Psoas muscle (tissue), 8 donors: ENCODE results near the gene FLNB. TPM values are rescaled to one million over a fixed set of nuclear protein-coding genes. Genes with fewer than 3 reads are reported as not detected.
A peak's percentile ranks its signal among the peaks of the same experiment; 100 is the strongest.

Experiments
- ATAC-seq, 4 donors: fragments of 200-7000 bp; cut with Tn5 transposase; one replicate each; pipeline ENCODE4 v1.9.1; 2020; ENCODE audit warnings: moderate library complexity in 3 of 4, mild to moderate bottlenecking in 2 of 4
- DNase-seq, 2 donors: peaks; one replicate each; pipeline ENCODE4 v3.0.0-alpha.2; 2020
- H3K27ac ChIP-seq: fragments of 200-600 bp; one replicate; pipeline ENCODE4 v1.8.0; 2022
- H3K27me3 ChIP-seq, 3 donors: fragments of 200-600 bp in 1 of 3; one replicate each; pipeline versions ENCODE4 v1.6.1 to v1.8.0; 2013 to 2022; ENCODE audit warnings: low read length in 2 of 3, mild to moderate bottlenecking in 2 of 3, moderate library complexity in 1 of 3; ENCODE audit not compliant: insufficient read depth in 3 of 3
- H3K36me3 ChIP-seq, 2 donors: fragments of 200-600 bp in 1 of 2; one replicate each; pipeline versions ENCODE4 v1.6.1 to v1.8.0; 2013 to 2022; ENCODE audit warnings: low read depth in 1 of 2, mild to moderate bottlenecking in 1 of 2, moderate library complexity in 1 of 2; ENCODE audit not compliant: insufficient read depth in 1 of 2
- H3K4me1 ChIP-seq: fragments of 200-600 bp; one replicate; pipeline ENCODE4 v1.8.0; 2022
- H3K4me3 ChIP-seq: fragments of 200-600 bp; one replicate; pipeline ENCODE4 v1.8.0; 2022; ENCODE audit warnings: mild to moderate bottlenecking
- H3K9me3 ChIP-seq: fragments of 200-600 bp; one replicate; pipeline ENCODE4 v1.8.0; 2022
- WGBS, 3 donors: extraction: QIAGEN DNeasy Blood & Tissue Kit; methylation state at CpG; one replicate each; pipeline versions ENCODE4 v1.1.6 to v1.1.7; 2013; 5-methylcytosine and 5-hydroxymethylcytosine counted together
- intact Hi-C, 2 donors: fragments of 100-400 bp; cut with DNase I; formaldehyde crosslinking; loops; one replicate each; pipeline versions ENCODE4 v1.11.0 to v1.14.2; 2022
- polyA plus RNA-seq, 3 donors: library from polyadenylated mRNA; stranded (reverse); fragments of 200-250 nt; gene quantifications; one replicate each; pipeline ENCODE4 v1.2.3, GENCODE V29; 2013
- total RNA-seq, 4 donors: library from RNA; stranded (reverse); fragmentation: NEBNext Ultra II Directional in 2 of 4; extraction: Animal tissue kit (Norgen Biotek cat#: 25700) in 2 of 4; gene quantifications; one replicate each; pipeline versions ENCODE4 v1.2.1 to v1.2.4, GENCODE V29; 2021 to 2023
- TF ChIP-seq, protein P1 (sequence below): fragments of 200-600 bp; IDR thresholded peaks from one replicate; pipeline ENCODE4 v1.8.0; 2022; ENCODE audit warnings: antibody characterized with exemption
- donor health status: healthy with polysubstance abuse.
- donor health status: DM: no; HTN: no; CAD: no; lungs with moderate emphysema.
- donor health status: Bipolar disorder and iron deficiency.
- donor health status: healthy.
- donor health status: DM: yes; HTN: yes; CAD: no.
- donor health status: DM: no; HTN: no; CAD: no.
- donor health status: DM: no; HTN: no; CAD: no.
- donor health status: DM: yes; HTN: yes; CAD: no.

The FLNB gene
- total and polyA plus RNA-seq, 7 donors = 6.4 to 17.9 (median 14.7) TPM

DNA sequence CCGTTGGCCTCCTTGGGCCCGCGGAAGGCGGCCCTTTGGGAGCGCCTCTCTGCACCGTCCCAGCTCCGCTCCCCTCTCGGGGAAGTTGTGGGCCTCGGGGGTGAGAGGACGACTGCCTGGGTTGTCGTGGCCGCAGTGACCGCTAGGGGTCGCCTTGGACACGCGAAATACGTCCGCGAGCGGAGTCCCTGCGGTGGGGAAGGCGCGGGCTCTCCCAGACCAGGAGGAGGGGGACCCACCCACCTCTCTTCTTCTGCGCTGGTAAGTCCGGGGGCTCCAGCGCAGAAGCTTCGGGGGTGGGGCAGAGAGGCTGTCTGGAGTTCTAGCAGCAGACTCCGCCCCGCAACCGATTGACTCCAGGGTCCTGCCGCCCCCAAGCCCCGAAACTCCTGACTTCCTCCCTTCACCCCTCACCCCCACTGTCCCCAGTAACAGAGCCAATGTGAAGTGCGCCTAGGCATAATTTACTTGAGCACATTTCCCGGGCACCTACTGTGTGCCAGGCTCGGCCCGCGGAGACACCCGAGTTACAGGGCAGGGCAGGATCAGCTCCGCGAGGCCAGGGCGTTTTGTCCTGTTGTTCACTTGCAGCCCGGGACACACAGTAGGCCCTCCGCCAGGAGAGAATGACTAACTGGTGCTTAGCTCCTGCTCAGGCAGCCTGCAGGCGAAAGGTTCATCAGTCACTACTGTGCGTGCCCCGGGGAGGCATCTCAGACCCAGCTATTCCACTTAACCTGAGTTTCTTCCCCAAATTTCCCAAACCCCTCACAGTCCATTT lies 169.7 kb downstream of the FLNB start:
- 11 to 13% (median 11%) methylated on average over 38 to 46 of the region's 46 CpGs for WGBS, 3 donors

DNA sequence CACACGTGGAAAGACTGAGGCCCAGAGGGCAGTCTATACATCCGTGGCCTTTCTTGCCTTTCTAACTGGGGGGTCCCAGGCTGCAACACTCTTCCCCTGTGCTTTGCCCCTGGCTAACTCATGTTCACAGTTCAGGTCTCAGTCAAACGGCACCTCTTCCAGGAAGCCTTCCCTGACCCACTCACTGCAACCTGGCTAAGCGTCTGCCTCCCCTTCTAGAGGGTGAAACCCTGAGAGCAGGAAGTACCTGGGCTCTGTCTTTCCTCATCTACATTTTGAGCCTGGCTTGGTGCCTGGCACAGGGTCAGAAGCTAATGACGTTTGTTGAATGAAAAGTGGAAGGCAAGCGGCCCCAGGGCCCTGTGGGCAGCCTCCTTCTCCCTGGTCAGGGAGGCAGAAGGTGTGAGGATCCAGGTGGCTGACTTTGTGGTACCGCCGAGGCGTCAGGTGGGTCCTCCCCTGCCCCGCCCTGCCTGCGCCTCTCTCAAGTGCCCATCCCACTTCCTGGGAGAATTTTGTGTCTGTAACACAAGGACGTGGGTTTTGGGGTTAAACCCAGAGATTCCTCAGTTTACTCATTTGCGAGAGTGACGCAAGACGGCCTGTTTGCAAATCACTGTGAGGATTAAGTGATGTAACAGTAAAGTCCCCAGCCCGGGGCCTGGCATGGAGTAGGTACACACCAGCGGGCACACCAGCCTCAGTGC lies 170.5 kb downstream of the FLNB start:
- 78 to 82% (median 79%) methylated on average over 16 to 17 of the region's 17 CpGs for WGBS, 3 donors
- no peaks in the 10 kb centered on the region for H3K27me3 ChIP-seq
- H3K36me3 ChIP-seq = no peaks in the 10 kb centered on the region
- ATAC-seq (no peak), DNase-seq (no peak)
- TF ChIP-seq, protein P1, sequence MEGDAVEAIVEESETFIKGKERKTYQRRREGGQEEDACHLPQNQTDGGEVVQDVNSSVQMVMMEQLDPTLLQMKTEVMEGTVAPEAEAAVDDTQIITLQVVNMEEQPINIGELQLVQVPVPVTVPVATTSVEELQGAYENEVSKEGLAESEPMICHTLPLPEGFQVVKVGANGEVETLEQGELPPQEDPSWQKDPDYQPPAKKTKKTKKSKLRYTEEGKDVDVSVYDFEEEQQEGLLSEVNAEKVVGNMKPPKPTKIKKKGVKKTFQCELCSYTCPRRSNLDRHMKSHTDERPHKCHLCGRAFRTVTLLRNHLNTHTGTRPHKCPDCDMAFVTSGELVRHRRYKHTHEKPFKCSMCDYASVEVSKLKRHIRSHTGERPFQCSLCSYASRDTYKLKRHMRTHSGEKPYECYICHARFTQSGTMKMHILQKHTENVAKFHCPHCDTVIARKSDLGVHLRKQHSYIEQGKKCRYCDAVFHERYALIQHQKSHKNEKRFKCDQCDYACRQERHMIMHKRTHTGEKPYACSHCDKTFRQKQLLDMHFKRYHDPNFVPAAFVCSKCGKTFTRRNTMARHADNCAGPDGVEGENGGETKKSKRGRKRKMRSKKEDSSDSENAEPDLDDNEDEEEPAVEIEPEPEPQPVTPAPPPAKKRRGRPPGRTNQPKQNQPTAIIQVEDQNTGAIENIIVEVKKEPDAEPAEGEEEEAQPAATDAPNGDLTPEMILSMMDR = no peak
- intact Hi-C loops = loop anchor here (2.0 to 10.0 kb wide), 5 partner anchors 39 to 356 kb away; partner anchors contain the start of gene ACOX2 (in 1 of the 2)
- no peak overlapping the region for H3K27ac ChIP-seq
- no peak overlapping the region for H3K4me3 ChIP-seq
- H3K4me1 ChIP-seq = peaks cover 3% of the 10 kb centered on the region
- no peaks in the 10 kb centered on the region for H3K9me3 ChIP-seq

More for the DNA sequence above, 169.7 kb downstream of the FLNB start:
- H3K4me1 ChIP-seq = peaks cover 3% of the 10 kb centered on the region
- H3K9me3 ChIP-seq = no peaks in the 10 kb centered on the region
- peak overlapping the region; percentile 61 for H3K4me3 ChIP-seq
- peak; percentile 93 to 99 (median 94) for ATAC-seq
- no peaks in the 10 kb centered on the region for H3K36me3 ChIP-seq
- peak; percentile 90 to 95 for DNase-seq
- intact Hi-C loops = loop anchor here (2.0 to 10.0 kb wide), 5 partner anchors 39 to 357 kb away; partner anchors contain the start of gene ACOX2 (in 1 of the 2)
- TF ChIP-seq, protein P1 = peak; percentile 94
- no peaks in the 10 kb centered on the region for H3K27me3 ChIP-seq
- H3K27ac ChIP-seq = no peak overlapping the region

DNA sequence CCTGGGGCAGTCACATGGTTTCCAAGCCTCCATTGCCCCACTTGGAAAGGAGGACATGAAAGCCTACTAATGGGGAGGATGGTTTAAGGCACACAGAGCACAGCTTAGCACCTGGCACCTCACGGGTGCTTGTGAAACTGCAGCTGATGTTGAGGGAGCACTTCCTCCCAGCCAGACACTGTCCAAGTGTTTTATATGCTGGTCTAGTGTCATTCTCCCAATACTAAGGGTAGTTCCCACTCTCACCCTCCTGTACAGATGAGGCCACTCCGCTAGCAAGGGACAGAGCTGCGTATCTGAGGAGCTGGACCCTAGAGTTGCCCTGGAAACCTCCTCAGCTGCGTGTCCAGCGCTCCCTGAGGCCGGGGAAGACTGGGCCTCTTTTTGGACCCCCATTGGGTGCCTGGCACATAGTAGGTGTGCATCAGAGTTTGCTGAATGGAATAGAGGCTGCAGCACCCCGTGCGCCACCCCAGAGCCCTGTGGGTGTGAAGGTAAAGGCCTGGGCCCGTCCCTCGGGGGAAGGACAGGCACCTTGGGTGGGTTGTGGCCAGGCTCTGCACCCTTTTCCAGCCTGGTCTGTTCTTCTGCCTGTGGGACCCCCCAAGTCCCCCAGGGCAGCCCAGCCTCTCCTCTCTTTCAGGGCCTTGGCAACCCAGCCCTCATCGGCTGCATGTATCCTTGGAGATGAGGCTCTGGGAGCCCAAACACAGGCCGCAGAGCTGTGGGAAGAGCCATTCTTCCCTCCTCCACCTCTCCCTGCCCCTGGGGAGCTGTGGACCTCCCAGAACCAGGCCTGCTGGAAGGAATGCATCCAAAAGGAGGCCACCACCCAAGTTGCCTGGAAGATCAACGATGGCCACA lies 171.2 kb downstream of the FLNB start:
- Histone ChIP-seq H3K9me3 (no peaks in the 10 kb centered on the region), H3K4me1 (peaks cover 3% of the 10 kb centered on the region), H3K36me3 (no peaks in the 10 kb centered on the region), H3K27me3 (no peaks in the 10 kb centered on the region), H3K4me3 (no peak overlapping the region), H3K27ac (no peak overlapping the region)
- DNase-seq (no peak), ATAC-seq (no peak)
- intact Hi-C loops = loop anchor here (2.0 to 10.0 kb wide), 6 partner anchors 38 to 355 kb away; partner anchors contain the start of gene ACOX2 (in 1 of the 2)
- TF ChIP-seq, protein P1 = no peak
- 81 to 88% (median 88%) methylated on average over 13 of the region's 13 CpGs for WGBS, 3 donors

GRCh38 chr3:58180099-58180880 lies 172.1 kb downstream of the FLNB start:
- no peak for ATAC-seq
- intact Hi-C loops = loop anchor here in 1 of 2 donors (5.0 to 10.0 kb wide), 2 partner anchors 37 to 235 kb away; no protein-coding TSS in a partner anchor
- no peaks in the 10 kb centered on the region for H3K36me3 ChIP-seq

More at GRCh38 chr3:58180099-58180880, 172.1 kb downstream of the FLNB start:
- H3K4me1 ChIP-seq = peaks cover 3% of the 10 kb centered on the region
- H3K4me3 ChIP-seq = no peak overlapping the region
- WGBS, 3 donors = 56 to 65% (median 63%) methylated on average over 12 of the region's 12 CpGs
- no peak for DNase-seq
- no peak overlapping the region for H3K27ac ChIP-seq
- no peaks in the 10 kb centered on the region for H3K27me3 ChIP-seq
- TF ChIP-seq, protein P1 = no peak
- no peaks in the 10 kb centered on the region for H3K9me3 ChIP-seq
